Esophagus (tissue), 2 donors: ENCODE measurements around the gene ASIC2. TPM values are rescaled to one million over a fixed set of nuclear protein-coding genes. Genes with fewer than 3 reads are reported as not detected.

ENCODE experiments used
- H3K27ac ChIP-seq, 2 donors: one replicate each; pipeline ENCODE4 v1.5.1; 2013; ENCODE audit warnings: low read depth in 2 of 2, mild to moderate bottlenecking in 2 of 2, inconsistent platforms in 1 of 2, low read length in 1 of 2, moderate library complexity in 1 of 2
- H3K27me3 ChIP-seq, 2 donors: one replicate each; pipeline ENCODE4 v1.6.1; 2013; ENCODE audit warnings: low read length in 2 of 2, control low read depth in 1 of 2, mild to moderate bottlenecking in 1 of 2; ENCODE audit not compliant: insufficient read depth in 2 of 2, control insufficient read depth in 1 of 2
- H3K36me3 ChIP-seq, 2 donors: one replicate each; pipeline ENCODE4 v1.6.1; 2013; ENCODE audit warnings: low read length in 1 of 2; ENCODE audit not compliant: control insufficient read depth in 2 of 2, insufficient read depth in 2 of 2
- H3K4me1 ChIP-seq, 2 donors: one replicate each; pipeline ENCODE4 v1.6.1; 2013; ENCODE audit warnings: low read length in 1 of 2; ENCODE audit not compliant: control insufficient read depth in 2 of 2, insufficient read depth in 2 of 2
- H3K4me3 ChIP-seq, 2 donors: one replicate each; pipeline ENCODE4 v1.5.1; 2013; ENCODE audit warnings: low read length in 2 of 2, mild to moderate bottlenecking in 2 of 2, low read depth in 1 of 2, moderate library complexity in 1 of 2
- H3K9me3 ChIP-seq, 2 donors: one replicate each; pipeline ENCODE4 v1.6.1; 2013; ENCODE audit warnings: mild to moderate bottlenecking in 2 of 2, low read depth in 1 of 2, low read length in 1 of 2, moderate library complexity in 1 of 2; ENCODE audit not compliant: control insufficient read depth in 2 of 2, insufficient read depth in 1 of 2
- WGBS, 2 donors: extraction: QIAGEN DNeasy Blood & Tissue Kit; methylation state at CpG; one replicate each; pipeline ENCODE4 v1.1.7; 2013; 5-methylcytosine and 5-hydroxymethylcytosine counted together
- polyA plus RNA-seq, 2 donors: library from polyadenylated mRNA; stranded (reverse); fragments of 200-250 nt; gene quantifications; one replicate each; pipeline ENCODE4 v1.2.3, GENCODE V29; 2013
- donor health status: healthy with polysubstance abuse.
- donor health status: Bipolar disorder and iron deficiency.

Gene ASIC2
- polyA plus RNA-seq, 2 donors: not detected

DNA sequence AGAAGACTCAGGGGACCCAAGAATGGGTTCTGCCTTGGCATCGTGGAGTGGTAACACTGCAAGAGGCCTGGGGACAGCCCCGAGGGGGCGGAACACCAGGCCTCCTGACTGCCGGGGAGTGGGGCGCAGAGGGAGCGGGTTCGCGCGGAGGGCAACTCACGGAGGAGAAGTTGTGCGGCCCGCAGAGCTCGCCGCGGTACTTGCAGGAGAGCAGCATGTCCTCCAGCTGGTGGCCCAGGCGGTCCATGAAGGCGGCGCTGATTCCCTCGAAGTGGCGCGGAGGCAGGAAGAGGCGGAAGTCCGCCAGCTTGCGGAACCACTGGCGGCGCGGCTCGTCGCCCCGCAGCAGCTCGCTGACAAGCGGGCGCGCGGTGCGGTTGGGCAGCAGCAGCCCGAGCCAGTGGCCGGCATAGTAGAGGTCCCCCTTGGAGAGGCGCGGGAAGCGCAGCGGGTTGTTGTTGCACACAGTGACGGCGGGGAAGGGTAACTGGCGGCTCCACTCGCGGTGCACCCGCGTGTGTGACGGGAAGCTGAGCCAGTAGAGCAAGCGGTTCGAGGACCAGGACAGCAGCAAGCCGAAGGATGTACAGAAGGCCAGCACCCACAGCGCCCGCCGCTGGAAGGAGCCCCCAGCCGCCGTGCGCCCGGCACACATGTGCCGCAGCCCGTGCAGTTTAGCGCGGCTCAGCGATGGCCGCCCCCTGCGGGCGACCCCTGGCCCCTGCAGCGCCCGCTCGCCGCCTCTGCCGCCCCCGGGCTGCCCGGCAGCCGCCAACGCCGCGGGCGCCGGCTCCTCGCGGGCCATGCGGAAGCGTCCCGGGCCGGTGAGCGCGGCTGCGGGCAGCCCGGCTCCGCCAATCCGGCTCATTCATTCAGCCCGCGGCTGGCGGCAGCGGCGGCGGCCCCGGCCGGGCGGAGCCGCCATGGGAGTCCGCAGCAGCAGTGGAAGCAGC, 1.6 kb downstream of the ASIC2 start:
- H3K27me3 ChIP-seq: peaks cover 4 to 8% of the 10 kb centered on the region in 2 donors
- no peaks in the 10 kb centered on the region for H3K36me3 ChIP-seq
- no peak overlapping the region for H3K27ac ChIP-seq
- peak overlapping the region; percentile 2 to 36 for H3K4me3 ChIP-seq
- H3K4me1 ChIP-seq: peaks cover 5 to 13% of the 10 kb centered on the region in 2 donors
- 2% methylated on average over 92 to 104 of the region's 104 CpGs for WGBS, 2 donors
- H3K9me3 ChIP-seq: no peaks in the 10 kb centered on the region

DNA sequence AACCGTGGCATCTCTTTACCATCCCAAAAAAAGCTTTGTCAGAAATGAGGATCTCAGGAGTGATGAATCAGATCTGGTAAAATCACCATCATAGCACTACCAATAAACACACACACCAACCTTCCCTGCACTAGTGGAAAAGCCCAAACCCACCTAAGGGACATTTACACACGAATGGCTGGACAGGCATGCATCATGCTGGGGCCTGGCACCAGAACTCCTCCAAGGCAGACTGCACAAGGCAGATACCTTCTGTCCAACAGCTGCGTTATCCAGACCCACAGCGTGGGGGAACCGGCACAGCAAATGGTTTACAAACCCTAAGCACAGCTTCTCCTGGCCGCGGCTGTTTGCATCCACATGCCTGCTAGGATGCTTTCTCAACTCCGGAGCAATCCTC, 2.8 kb downstream of the ASIC2 start:
- Histone ChIP-seq H3K36me3 (no peaks in the 10 kb centered on the region), H3K27me3 (peaks cover 4 to 8% of the 10 kb centered on the region in 2 donors), H3K27ac (no peak overlapping the region), H3K4me3 (no peak overlapping the region), H3K4me1 (peaks cover 5 to 13% of the 10 kb centered on the region in 2 donors), H3K9me3 (no peaks in the 10 kb centered on the region)
- WGBS, 2 donors: 83 to 85% methylated on average over 8 of the region's 8 CpGs

DNA sequence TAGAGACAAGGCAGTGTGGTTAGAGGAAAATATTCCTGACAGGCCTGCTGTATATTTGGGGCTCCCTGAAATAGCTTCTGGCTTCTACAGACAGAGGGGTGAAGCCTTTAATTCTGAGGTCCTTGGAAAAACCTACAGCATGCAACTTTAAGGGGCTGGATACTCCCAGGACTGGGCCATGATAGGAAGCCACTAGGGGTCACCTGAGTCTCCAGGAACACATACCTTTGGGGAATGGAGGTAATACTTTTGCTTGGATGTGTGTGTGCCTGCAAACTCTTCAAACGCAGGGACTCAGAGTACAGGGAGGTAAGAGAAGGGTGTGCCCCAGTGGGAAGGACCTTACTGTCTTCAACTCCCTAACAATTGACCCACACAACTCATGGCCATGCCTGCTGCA, 4.1 kb downstream of the ASIC2 start:
- Histone ChIP-seq H3K27ac (no peak overlapping the region), H3K9me3 (no peaks in the 10 kb centered on the region), H3K4me1 (peaks cover 5 to 13% of the 10 kb centered on the region in 2 donors), H3K36me3 (no peaks in the 10 kb centered on the region), H3K4me3 (no peak overlapping the region), H3K27me3 (peaks cover 4 to 6% of the 10 kb centered on the region in 2 donors)
- WGBS, 2 donors: 43 to 45% methylated on average over 1 of the region's 1 CpG

DNA sequence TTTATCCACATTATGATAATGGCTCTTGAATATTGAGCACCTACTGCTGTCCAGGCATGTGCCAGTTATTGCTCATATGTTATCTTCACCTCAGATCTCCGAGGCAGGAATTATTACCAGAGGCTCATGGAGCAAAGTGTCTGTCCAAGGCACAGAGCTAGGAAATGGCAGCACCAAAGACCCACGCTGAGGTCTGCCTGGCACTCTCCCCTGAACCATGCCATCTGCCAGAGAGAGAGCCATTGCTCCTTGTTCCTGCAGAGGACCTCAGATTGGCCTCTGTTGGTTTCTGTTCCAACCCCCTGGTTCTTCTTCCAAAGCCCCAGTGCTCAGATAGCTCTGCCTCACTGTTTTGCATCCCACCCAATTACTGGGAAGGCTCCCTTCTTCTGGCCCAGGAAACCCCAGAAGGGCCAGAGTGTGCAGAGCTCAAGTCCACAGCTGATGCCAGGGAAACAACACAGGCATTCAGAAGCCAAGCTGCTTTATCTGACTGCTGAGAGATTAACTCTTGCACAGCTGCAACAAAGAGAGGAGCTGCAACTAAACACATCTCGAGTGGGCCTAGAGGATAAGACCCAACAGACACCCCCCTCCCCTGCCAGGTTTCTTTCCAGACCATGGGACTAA, 5.9 kb downstream of the ASIC2 start:
- Histone ChIP-seq H3K27ac (no peak overlapping the region), H3K4me1 (peaks cover 4 to 5% of the 10 kb centered on the region in 2 donors), H3K4me3 (no peak overlapping the region), H3K27me3 (peaks cover 0 to under 1% of the 10 kb centered on the region in 2 donors), H3K36me3 (no peaks in the 10 kb centered on the region), H3K9me3 (no peaks in the 10 kb centered on the region)
- 69 to 71% methylated on average over 3 of the region's 3 CpGs for WGBS, 2 donors

DNA sequence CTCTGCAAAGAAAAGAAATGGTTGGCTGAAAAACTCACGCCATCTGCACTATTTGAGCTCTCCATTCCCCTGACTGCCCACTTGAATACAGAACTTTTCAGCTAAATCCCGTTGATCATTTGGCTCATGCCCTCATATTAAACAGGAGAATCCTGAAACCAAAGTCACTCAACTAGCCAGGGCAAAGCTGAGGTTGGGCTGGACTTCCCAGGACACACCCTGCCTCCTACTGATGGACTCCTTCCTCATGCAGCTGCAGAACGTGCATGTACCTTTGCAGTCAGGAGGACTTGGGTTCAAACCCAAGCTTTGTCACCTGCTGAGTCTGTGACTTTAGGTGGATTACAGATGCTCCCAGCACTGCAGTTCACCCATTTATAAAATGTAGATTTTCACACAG, 7.7 kb downstream of the ASIC2 start:
- Histone ChIP-seq H3K27ac (no peak overlapping the region), H3K9me3 (no peaks in the 10 kb centered on the region), H3K4me3 (no peak overlapping the region), H3K36me3 (no peaks in the 10 kb centered on the region), H3K4me1 (no peaks in the 10 kb centered on the region), H3K27me3 (no peaks in the 10 kb centered on the region)
- 67 to 77% methylated on average over 3 of the region's 3 CpGs for WGBS, 2 donors

DNA sequence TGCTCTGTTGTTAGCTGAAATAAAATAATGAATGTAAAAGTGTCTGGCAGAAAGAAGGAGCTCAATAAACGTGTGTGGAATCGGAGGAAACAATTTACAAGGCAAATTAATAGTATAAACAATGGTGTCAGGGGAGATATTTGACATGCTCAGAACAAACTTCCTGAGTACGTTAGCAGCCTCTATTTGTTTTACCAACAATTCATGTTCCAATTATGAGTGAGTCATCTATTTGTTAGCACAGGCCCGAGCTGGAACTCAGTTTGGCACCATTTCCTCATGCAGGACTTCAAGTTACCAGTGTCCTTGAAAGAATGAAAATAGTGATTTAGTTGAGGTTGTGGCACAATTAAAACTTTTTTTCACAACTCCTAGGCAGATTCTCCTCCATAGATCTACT, 9.1 kb downstream of the ASIC2 start:
- Histone ChIP-seq H3K27me3 (no peaks in the 10 kb centered on the region), H3K9me3 (no peaks in the 10 kb centered on the region), H3K27ac (no peak overlapping the region), H3K4me1 (no peaks in the 10 kb centered on the region), H3K4me3 (no peak overlapping the region), H3K36me3 (no peaks in the 10 kb centered on the region)
- 7 to 10% methylated on average over 4 of the region's 4 CpGs for WGBS, 2 donors

DNA sequence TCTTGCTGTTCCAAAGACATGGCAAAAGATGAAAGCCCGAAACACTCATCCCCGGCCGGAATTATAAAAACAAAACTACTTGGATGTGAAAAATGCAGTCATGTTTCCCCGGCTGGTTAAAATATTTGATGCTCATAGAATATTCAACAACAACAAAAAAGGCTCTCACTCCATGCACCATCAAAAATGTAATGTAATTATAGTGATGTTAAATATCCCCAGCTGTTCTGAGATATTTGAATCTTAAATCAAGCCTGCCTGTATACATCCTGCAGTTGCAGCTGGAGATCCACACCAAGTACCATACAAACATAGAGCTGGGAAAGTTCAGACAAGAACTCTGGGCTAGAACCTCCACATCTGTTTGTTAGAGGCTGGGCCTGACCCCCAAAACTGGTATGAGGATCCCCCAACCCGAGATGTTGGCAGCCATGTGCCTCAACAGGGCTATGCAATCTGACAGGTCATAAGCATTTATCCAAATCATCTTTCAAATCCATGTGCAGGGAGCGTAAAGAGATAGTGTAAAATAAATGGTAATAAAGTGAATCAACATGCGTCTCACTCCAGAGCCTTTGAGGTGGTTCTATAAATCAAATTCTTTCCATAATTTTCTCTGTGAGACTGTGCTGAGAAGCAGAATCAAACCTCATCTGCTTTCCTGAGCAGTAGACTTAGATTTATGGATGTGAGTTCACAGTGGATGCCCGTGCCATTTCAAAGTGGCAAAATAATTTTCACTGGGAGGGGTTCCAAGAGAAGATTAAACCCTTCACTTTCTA, 12.7 kb downstream of the ASIC2 start:
- no peak overlapping the region for H3K27ac ChIP-seq
- H3K36me3 ChIP-seq: no peaks in the 10 kb centered on the region
- no peak overlapping the region for H3K4me3 ChIP-seq
- 69 to 73% methylated on average over 8 of the region's 8 CpGs for WGBS, 2 donors
- no peaks in the 10 kb centered on the region for H3K4me1 ChIP-seq
- no peaks in the 10 kb centered on the region for H3K9me3 ChIP-seq
- H3K27me3 ChIP-seq: no peaks in the 10 kb centered on the region

DNA sequence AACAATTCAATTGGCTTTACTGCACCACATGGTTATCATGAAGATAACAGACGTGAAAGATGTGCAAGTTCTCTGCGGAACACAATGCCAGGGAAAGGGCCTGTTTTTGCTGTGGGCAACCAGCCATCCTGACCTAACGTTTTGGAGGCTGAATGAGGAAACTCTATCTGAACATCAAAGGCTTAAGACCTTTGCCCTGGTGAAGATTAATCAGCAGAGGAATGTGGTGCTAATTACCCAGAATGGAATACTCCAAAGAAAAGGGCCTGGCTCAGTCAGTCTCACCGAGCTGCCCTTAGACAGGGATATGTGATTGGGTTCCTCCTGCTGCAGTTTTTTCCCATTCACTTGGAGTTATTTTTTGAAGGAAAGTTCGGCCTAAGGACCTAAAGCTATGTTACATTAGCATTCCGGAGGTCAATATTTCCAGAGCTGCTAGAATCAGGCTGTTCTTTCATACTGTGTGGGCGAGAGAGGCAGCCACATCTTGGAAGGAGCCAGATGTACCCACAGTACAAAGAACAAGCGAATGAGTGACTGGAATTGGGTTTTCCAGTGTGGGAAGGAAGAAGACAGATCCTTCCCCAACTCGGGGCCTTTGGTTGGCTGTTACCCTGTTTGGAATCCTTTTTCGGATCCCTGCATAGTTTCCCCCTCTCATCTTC, 15.5 kb downstream of the ASIC2 start:
- 51 to 59% methylated on average over 10 of the region's 10 CpGs for WGBS, 2 donors
- H3K27ac ChIP-seq: no peak overlapping the region

More for the DNA sequence above, 15.5 kb downstream of the ASIC2 start:
- no peaks in the 10 kb centered on the region for H3K4me1 ChIP-seq
- no peaks in the 10 kb centered on the region for H3K27me3 ChIP-seq
- no peaks in the 10 kb centered on the region for H3K36me3 ChIP-seq
- no peak overlapping the region for H3K4me3 ChIP-seq
- no peaks in the 10 kb centered on the region for H3K9me3 ChIP-seq
